Brain pericyte (primary cell): Measurements from ENCODE around the gene ZCCHC10.
"Not testable (repeated sequence)": the region's sequence is repeated elsewhere in the genome, so short reads cannot be mapped to it uniquely, and the experiment has no call there.

Experiments
- DNase-seq: peaks from one replicate; pipeline ENCODE4 v3.0.0-alpha.2; 2012; ENCODE audit warnings: low read depth, low spot score

ZCCHC10 gene

DNA sequence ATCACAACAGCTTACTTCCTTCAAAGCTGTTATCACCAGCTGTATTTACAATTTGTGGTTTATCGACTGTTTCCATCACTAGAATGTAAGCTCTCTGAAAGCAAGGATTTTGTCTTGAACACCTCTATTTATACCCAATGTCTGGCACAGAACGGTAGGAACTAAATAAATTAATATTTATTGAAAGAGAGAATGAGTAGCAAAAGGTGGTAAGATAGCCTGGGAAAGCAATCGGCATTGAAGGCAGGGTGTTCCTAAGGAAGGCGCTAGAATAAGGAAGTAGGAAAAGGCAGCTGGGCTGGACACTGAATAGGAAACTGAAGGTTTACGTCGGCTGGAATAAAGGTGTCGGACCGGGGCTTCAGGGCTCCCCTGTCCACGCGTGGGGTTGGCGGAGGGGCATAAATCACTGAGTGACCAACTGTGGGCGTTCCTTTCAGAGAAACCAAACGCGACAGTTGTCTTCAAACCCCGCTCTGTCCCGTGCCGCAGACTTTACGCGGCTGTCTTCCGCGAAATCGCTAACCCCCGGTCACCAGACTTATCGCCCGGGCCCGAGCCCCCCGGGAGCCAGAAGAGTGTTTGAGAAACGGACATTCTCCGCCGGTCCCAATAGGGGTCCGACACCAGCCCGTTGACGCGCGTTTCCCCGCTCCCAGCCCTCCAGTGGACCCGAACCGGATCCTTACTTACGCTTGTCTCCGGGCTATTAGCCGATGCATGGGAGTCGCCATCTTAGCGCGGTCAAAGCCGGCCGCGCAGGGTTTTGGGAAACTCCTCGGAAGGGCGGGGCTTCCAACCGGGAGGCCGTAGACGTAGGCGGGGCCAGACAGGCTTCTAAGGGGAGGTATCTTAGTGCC lies at the start of gene ZCCHC10:
Gene ZCCHC10, minus strand, starts transcription at position 746 of the 860 bp plus-strand sequence. Its CDS starts 12 bp downstream, at position 734.
- peak; percentile 76 for DNase-seq

DNA sequence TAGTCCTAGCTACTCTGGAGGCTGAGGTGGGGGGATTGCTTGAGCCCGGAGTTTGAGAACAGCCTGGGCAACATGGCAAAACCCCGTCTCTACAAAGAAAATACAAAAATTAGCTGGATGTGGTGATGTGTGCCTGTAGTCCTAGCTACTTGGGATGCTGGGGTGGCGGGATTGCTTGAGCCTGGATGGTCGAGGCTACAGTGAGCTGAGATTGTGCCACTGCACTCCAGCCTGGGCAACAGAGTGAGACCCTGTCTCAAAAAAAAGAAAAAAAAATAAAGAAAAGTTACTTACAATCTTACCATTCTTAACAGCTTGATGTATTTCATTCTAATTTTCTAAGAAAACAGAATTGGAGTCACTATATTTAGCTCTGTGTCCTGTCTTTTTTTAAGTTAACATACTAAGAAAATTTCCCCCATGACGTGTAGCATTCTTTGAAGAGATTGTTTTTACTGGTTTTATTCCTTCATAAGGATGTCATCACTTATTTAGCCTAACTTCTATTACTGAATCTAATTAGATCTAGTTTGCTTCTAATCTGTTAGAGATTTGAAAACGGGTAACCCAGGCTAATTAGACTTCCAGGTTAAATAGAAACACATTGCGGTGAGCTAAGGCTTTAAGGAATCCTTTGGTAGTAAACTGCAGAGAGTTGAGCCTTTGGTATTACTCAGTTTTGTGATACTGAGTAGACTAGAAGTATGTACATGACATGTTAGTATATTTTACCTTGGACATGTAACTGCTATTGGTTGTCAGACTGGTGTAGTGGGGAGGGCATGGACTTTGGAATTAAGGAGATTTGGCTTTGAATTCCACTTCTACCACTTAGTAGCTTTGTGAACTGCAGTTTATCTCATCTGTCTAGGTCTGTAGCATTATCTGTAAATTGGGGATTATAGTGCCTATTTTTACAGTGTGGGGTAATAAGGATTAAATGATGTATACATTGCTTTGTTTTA lies 49.5 kb upstream of the ZCCHC10 start:
- no peak for DNase-seq

DNA sequence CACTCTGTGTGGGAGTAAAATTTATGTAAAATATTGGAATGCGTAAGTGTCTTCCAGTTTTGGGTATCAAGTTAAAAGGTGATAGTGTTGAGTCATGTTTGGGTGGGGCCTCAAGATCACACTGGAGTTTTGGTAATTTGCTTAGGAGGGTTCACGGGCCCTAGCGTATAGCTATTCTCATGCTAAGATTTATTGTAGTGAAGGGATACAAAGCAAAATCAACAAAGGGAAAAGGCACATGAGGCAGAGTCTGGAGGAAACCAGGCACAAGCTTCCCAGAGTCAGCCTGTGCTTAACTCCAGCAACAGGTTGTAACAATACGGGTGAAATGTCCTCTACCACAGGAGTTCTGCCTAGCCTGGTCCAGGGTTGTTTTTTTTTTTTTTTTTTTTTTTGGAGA lies 45.7 kb upstream of the ZCCHC10 start:
- DNase-seq = no peak

DNA sequence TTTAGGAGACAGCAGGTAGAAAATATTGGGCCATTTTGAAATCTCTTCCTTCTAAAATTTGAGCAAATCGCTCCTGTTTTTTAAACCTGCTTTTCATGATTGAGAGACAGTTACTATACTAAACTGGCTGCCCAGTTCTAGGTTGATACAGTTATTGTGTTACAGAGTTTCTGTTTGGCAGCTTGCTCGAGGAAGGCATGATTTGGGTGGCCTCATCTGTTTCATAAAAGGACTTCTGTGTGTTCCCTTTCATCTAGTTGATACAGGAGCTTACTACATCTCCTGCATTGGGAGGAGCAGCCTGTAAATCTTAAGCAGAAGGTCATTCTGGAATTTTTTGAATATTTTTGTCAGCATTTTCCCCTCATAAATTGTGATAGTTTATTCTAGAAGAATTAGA lies 39.7 kb upstream of the ZCCHC10 start:
- DNase-seq = no peak

DNA sequence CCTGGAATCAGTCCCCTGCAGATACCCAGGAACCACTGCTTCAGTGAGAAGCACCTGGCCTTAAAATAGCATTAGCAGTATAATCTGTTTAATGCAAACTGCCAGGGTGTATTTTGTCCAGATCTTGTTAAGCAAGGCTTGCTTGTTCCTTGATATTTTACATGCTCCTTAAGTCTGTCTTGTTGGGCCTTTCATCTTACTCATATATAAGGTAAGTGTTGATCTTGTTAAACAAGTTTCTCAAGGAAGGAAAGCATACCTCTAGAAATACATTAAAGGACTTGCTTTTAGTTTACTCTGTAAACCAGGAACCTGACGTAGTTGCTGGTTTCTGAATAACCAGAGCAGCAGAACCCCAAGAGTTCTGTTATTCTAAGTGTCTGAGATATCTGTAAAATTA lies 39.1 kb upstream of the ZCCHC10 start:
- no peak for DNase-seq

DNA sequence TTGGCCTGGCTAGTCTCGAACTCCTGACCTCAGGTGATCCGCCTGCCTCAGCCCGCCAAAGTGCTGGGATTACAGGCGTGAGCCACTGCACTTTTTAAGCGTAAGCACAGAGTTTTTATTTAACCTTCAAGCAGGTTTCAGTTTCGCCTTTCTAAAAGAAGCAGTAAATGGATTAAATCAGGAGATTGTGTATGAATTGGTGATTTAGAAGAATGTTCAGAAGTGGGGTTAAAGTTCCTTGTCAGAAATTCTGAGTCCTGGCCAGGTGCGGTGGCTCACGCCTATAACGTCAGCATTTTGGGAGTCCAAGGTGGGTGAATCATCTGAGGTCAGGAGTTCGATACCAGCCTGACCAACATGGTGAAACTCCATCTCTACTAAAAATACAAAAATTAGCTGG lies 37.6 kb upstream of the ZCCHC10 start:
- no peak for DNase-seq

DNA sequence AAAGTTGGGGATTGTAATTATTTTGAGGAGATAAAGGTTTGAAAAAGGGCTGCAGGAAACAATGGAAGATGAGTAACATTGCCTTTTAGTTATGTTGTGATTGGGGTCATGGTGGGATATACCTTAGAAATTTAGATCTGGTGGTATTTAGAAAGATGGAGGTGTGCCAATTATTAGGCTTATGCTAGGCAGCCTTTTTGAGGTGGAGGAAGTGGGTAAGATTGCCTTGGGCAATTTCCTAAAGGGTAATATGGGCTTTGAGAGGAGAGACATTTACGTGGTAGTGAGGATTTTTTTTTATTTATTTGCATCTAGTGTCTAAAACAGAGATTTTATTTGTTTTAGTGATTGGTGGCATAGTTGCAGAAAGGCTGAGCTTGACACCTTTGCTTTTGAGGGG lies 35.9 kb upstream of the ZCCHC10 start:
- no peak for DNase-seq

DNA sequence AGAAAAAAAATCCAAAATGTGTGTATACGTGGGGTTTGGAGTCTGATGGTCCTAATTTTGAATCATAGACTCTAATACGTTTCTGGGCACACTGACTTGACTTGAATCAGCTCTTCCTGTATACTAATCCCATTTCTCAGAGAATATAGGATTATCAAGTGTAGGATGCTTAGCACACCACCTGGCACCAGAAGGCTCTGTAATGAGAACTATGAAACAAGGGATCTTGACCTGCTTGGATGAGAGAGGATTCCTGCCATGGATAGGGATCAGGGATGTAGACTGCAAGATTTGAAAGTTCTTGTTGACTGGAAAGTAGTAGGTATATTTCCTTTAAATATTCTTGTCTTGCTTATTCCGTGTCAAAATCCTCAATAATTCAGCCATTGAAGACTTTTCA lies 33.3 kb upstream of the ZCCHC10 start:
- no peak for DNase-seq

DNA sequence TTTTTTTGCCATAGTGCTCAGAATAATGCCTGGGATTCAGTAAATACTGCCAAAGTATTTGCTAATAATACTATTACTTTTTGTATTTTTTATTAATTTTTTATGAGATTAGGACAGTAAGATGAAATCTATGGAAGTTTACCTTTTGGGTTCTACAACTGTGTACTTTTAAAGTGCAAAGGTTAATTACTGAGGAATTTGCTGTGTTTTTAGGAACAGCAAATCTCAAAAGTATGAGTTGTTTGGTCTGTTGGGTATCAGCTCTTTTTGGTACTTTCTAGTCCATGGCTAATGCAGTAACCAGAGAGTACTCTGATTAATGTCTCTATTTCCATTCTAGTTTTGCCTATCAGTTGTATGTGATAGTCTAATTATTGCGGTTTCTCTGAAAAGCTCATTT lies 30.5 kb upstream of the ZCCHC10 start:
- DNase-seq = no peak

DNA sequence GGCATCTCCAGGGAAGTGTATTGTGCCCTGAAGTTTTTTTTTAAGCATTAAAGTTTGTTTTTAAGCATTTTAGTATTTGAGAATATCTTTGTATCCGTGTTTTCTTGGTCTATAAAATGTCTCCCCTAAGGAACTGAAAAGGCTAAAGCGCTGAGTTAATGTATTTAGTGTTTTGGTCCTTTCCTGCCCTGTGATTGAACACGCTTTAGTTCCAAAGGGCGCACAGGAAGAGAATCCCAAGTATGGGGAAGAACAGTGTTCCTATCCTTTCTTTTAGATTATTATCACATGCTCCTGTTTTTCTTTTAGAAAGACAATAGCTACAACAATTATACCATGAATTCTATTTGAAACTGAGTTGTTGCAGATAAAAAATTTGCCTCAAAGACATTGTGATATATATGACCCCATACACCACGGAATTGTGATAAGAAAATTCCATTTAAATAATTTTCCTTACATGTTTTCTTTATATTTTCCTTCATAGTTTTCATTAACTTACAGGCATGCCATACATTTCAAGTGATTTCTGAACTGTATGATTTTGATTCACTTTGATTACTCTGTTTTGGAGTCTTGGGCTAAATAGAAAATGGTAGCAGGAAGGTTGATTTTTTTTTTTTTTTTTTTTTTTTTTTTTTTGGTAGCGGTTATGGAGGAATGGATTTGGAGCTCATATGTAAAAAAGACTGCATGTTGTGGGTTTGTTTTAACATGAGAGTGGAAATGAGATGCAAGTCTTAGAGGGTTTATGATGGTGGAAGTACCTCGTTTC lies 28.5 kb upstream of the ZCCHC10 start:
- DNase-seq = no peak

DNA sequence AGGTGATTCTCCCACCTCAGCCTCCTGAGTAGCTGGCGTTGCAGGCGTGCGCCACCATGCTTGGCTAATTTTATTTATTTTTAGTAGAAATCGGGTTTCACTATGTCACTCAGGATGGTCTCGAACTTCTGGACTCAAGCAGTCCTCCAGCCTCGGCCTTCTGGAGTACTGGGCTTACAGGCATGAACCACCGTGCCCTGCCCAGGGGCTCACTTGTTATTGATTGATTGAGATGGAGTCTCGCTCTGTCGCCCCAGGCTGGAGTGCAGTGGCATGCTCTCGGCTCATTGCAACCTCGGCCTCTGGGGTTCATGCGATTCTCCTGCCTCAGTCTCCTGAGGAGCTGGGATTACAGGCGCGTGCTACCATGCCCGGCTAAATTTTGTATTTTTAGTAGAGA lies 27.1 kb upstream of the ZCCHC10 start:
- no peak for DNase-seq

DNA sequence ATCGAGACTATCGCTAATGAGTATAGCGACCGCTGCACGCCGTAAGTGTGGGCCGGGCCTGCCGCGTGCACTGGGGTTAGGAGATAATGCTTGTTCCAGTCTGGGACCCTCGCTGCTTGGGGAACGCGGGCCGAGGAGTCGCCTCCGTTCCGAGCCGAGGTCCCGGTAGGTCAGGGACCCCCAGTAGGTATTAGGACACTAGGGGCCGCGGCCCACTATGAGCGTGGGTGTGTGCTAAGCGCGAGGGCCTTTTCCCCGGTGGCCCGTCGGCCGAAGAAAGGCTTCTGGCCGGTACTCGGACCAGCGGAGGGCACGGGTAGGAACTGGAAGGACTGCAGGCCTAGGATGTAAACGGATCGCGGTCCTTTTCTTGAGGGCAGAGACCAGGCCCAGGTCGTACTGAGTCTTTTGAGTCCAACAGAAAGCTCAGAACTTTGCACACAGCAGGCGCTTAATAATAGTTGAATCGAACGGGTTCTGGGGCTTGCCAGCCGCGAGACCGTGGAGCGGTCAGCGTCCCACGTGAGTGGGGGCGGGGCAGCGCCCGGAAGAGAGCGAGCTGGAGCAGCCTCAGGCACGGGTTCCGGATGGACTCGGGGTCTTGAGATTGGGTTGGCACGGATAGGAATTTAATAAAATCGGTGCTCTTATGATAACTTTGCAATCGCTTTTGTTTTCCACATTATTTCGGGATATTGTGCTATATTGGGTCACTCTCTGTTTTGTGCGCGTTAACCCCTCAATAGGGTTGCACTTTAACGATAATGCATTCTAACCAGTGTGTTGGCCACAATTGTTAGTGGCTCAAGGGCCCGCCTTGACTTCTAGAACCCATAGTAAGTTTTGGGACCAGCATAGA lies 26.2 kb upstream of the ZCCHC10 start:
- no peak for DNase-seq

DNA sequence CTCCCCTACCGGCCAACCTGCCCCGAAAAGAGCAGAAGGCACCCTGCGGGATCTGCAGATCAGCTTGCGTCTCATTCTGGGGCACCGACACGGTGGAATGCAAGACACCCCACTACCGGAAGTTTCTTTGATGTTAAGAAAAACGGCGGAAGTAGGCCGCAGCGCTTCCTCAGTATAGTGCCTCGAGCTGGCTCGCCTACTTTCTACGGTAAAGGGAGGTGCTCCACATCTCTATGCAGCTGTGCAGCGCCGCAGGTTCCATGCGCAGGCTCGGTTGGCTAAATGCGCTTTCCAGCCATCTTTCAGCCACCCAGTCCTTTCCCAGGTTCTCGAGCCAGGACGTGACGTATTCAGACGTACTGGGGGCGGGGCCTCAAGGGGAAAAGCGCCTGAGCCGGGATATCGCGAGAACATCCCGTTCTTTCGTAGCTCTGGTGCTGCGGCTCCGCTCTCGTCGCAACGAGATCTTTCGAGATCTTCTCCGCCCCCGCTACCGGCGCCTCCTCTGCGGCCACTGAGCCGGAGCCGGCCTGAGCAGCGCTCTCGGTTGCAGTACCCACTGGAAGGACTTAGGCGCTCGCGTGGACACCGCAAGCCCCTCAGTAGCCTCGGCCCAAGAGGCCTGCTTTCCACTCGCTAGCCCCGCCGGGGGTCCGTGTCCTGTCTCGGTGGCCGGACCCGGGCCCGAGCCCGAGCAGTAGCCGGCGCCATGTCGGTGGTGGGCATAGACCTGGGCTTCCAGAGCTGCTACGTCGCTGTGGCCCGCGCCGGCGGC lies 25.4 kb upstream of the ZCCHC10 start, which contains the start of gene HSPA4:
Gene HSPA4, plus strand, starts transcription at position 472 of the 775 bp plus-strand sequence. Its CDS starts 238 bp downstream, at position 710.
- DNase-seq = peak; percentile 95

DNA sequence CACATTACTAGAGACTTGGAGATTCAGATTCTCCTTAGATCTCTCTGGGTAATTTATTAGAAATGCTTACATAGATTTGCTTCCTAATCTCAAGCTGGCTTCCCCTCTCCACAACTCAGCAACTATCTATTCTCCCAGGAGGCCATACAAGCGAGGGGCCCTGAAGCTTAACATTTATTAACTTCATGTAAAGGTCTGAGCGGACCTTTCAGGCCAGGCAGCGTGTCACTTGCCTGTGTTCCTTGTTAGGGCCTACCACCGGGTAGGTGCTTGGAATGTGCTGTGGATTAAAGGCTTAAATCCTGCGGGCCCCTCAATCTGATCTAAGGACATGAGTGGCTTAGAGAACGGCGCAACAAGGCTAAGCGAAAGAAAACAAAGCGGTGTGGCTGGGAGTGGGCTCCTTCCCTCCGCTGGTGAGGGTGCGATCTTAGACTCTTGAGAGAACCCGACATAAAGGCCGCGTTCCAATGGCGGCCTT lies 24.8 kb upstream of the ZCCHC10 start:
- peak; percentile 40 for DNase-seq

DNA sequence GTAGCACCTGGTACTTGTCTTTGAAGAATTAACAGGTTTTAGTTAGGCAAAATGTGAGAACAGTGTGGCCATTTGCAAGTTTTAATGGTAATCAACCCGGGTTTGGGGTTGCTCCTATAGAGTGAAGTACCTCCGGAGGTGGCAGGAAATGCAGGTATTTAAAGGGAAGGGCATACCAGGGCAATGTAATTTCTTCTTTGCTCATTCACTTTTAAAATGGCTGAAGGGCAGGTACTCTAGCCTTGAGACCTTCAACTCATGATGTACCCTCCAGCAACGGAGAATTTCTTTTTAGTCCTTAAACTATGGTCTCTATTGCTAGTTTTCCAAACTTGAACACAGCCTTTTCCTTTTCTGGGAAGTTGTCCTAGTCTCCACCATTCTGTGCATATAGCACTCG lies 24.2 kb upstream of the ZCCHC10 start:
- no peak for DNase-seq

DNA sequence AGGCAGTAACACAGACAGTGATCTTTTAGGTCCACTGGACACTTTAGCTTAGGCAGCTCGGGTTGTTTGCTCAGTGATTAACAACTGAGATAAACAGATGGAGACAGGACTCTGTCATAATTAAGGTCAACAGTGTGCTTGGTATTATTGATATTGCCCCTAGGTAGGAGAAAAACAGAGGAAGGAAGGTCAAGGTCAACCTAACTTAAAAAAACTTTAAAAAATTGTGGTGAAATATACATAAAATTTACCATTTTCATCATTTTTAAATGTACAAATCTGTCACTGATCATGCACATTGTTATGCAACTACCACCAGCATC lies 23.3 kb upstream of the ZCCHC10 start:
- DNase-seq = no peak

DNA sequence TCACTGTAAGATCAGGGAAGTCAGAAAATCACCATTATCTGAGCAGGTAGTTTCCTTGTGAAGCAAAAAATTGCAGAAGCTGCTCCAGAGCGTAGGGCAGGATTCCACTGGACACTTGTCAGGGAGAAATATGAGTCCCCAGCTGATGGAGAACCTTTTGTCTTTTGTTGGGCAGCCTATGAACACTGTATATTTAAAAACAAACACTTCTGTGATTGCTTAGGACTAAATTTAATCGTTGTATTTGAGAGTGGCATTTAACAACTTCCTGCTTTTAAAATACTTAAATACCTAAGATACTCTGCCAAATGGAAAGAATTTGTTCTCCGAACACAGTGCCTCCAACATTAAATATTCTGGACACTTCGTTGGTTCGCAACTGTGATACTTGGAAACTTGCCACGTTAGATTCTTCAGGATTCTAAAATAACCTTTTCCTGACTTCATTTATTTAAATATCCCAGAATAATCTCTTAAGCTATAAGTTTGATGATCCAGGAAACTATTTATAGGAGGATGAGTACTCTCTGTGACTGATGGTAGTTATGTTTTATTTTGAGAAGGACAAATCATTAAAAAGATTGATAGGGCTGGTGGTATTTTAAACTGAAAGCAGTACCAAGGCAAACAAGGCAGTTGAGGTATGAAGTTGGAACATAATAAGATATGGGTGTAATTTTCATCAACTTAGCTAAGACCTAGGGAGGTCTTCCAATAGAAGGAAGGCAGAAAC lies 22.8 kb upstream of the ZCCHC10 start:
- no peak for DNase-seq

DNA sequence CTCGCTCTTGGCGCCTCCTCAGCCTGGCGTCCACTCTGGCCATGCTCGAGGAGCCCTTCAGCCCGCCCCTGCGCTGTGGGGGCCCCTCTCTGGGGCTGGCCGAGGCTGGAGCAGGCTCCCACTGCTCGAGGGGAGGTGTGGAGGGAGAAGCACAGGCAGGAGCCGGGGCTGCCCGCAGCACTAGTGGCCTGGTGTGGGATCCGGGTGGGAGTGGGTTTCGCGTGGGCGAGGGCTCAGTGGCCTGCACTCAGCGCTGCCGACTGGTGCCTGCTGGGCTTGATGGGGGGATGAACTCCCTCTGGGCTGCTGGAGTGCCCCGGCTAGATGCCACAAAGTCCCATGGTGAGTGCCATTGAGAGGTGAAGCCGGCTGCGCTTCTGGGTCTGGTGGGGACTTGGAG lies 21.1 kb upstream of the ZCCHC10 start:
- DNase-seq = no peak

DNA sequence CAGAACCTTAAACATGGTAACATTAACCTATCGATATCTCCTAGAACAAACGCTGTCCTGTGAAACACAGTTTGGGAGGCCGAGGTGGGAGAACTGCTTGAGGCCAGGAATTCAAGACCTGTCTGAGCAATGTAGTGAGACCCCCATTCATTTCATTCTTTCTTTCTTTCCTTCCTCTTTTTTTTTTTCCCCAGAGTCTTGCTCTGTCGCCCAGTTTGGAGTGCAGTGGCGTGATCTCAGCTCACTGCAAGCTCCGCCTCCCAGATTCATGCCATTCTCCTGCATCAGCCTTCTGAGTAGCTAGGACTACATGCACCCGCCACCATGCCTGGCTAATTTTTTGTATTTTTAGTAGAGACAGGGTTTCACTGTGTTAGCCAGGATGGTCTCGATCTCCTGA lies 20.2 kb upstream of the ZCCHC10 start:
- not testable (repeated sequence) for DNase-seq
